ENCODE data around the gene TMEM184B. TPM values are rescaled to one million over a fixed set of nuclear protein-coding genes. Genes with fewer than 3 reads are reported as not detected.

The TMEM184B gene
- total RNA-seq, 1 experiment from 2014 or later, result 89.7 TPM

DNA sequence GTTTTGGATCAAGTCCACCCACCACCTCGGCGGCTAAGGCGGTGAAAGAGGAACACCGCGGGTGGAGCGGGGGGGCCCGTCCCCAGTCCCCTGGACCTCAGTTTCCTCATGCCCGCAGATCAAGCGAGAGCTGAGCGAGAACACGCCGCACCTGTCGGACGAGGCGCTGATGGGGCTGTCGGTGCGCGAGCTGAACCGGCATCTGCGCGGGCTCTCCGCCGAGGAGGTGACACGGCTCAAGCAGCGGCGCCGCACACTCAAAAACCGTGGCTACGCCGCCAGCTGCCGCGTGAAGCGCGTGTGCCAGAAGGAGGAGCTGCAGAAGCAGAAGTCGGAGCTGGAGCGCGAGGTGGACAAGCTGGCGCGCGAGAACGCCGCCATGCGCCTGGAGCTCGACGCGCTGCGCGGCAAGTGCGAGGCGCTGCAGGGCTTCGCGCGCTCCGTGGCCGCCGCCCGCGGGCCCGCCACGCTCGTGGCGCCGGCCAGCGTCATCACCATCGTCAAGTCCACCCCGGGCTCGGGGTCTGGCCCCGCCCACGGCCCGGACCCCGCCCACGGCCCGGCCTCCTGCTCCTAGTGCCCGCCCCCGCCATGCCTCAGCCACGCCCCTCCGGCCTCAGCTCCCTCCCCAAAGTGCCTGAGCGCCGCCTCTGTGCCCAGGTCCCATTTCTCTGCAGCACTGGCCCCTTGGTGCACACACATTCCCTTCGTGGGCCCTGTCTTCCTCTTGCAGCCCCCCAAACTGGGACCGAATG lies 58.3 kb downstream of the TMEM184B start (continued):
- TF ChIP-seq, protein P1, sequence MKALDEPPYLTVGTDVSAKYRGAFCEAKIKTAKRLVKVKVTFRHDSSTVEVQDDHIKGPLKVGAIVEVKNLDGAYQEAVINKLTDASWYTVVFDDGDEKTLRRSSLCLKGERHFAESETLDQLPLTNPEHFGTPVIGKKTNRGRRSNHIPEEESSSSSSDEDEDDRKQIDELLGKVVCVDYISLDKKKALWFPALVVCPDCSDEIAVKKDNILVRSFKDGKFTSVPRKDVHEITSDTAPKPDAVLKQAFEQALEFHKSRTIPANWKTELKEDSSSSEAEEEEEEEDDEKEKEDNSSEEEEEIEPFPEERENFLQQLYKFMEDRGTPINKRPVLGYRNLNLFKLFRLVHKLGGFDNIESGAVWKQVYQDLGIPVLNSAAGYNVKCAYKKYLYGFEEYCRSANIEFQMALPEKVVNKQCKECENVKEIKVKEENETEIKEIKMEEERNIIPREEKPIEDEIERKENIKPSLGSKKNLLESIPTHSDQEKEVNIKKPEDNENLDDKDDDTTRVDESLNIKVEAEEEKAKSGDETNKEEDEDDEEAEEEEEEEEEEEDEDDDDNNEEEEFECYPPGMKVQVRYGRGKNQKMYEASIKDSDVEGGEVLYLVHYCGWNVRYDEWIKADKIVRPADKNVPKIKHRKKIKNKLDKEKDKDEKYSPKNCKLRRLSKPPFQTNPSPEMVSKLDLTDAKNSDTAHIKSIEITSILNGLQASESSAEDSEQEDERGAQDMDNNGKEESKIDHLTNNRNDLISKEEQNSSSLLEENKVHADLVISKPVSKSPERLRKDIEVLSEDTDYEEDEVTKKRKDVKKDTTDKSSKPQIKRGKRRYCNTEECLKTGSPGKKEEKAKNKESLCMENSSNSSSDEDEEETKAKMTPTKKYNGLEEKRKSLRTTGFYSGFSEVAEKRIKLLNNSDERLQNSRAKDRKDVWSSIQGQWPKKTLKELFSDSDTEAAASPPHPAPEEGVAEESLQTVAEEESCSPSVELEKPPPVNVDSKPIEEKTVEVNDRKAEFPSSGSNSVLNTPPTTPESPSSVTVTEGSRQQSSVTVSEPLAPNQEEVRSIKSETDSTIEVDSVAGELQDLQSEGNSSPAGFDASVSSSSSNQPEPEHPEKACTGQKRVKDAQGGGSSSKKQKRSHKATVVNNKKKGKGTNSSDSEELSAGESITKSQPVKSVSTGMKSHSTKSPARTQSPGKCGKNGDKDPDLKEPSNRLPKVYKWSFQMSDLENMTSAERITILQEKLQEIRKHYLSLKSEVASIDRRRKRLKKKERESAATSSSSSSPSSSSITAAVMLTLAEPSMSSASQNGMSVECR (CRISPR knock-in tag; IDR thresholded peaks at IDR 0.05; ENCODE audit: borderline replicate concordance), result 0 out of 2 replicates have a peak, but pooled peaks have one; percentile 20
- peak; percentile 59; the same call in 1 of the 2 replicates for TF ChIP-seq FOXK1 (CRISPR knock-in tag; IDR thresholded peaks at IDR 0.05)
- peak; percentile 76; the same call in 1 of the 2 replicates for TF ChIP-seq ELF4 (CRISPR knock-in tag; IDR thresholded peaks at IDR 0.05; ENCODE audit: low read depth)
- TF ChIP-seq, protein P2, sequence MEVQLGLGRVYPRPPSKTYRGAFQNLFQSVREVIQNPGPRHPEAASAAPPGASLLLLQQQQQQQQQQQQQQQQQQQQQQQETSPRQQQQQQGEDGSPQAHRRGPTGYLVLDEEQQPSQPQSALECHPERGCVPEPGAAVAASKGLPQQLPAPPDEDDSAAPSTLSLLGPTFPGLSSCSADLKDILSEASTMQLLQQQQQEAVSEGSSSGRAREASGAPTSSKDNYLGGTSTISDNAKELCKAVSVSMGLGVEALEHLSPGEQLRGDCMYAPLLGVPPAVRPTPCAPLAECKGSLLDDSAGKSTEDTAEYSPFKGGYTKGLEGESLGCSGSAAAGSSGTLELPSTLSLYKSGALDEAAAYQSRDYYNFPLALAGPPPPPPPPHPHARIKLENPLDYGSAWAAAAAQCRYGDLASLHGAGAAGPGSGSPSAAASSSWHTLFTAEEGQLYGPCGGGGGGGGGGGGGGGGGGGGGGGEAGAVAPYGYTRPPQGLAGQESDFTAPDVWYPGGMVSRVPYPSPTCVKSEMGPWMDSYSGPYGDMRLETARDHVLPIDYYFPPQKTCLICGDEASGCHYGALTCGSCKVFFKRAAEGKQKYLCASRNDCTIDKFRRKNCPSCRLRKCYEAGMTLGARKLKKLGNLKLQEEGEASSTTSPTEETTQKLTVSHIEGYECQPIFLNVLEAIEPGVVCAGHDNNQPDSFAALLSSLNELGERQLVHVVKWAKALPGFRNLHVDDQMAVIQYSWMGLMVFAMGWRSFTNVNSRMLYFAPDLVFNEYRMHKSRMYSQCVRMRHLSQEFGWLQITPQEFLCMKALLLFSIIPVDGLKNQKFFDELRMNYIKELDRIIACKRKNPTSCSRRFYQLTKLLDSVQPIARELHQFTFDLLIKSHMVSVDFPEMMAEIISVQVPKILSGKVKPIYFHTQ (CRISPR knock-in tag; IDR thresholded peaks at IDR 0.05), result no peak
- TF ChIP-seq RORB (CRISPR knock-in tag; IDR thresholded peaks at IDR 0.05), result no peak
- TF ChIP-seq, protein P3, sequence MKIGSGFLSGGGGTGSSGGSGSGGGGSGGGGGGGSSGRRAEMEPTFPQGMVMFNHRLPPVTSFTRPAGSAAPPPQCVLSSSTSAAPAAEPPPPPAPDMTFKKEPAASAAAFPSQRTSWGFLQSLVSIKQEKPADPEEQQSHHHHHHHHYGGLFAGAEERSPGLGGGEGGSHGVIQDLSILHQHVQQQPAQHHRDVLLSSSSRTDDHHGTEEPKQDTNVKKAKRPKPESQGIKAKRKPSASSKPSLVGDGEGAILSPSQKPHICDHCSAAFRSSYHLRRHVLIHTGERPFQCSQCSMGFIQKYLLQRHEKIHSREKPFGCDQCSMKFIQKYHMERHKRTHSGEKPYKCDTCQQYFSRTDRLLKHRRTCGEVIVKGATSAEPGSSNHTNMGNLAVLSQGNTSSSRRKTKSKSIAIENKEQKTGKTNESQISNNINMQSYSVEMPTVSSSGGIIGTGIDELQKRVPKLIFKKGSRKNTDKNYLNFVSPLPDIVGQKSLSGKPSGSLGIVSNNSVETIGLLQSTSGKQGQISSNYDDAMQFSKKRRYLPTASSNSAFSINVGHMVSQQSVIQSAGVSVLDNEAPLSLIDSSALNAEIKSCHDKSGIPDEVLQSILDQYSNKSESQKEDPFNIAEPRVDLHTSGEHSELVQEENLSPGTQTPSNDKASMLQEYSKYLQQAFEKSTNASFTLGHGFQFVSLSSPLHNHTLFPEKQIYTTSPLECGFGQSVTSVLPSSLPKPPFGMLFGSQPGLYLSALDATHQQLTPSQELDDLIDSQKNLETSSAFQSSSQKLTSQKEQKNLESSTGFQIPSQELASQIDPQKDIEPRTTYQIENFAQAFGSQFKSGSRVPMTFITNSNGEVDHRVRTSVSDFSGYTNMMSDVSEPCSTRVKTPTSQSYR (CRISPR knock-in tag; IDR thresholded peaks at IDR 0.05), result peak; percentile 33; the same call in 1 of the 2 replicates
- TF ChIP-seq TCF7 (CRISPR knock-in tag; IDR thresholded peaks at IDR 0.05; ENCODE audit: low read depth), result peak; percentile 91; the same call in 1 of the 2 replicates
- TF ChIP-seq FOXP1 (CRISPR knock-in tag; IDR thresholded peaks at IDR 0.05; ENCODE audit: borderline replicate concordance), result peak; percentile 93
- peak; percentile 82; the same call in 1 of the 2 replicates for TF ChIP-seq RELA (CRISPR knock-in tag; IDR thresholded peaks at IDR 0.05; ENCODE audit: borderline replicate concordance)
- TF ChIP-seq, protein P4, sequence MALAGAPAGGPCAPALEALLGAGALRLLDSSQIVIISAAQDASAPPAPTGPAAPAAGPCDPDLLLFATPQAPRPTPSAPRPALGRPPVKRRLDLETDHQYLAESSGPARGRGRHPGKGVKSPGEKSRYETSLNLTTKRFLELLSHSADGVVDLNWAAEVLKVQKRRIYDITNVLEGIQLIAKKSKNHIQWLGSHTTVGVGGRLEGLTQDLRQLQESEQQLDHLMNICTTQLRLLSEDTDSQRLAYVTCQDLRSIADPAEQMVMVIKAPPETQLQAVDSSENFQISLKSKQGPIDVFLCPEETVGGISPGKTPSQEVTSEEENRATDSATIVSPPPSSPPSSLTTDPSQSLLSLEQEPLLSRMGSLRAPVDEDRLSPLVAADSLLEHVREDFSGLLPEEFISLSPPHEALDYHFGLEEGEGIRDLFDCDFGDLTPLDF (CRISPR knock-in tag; IDR thresholded peaks at IDR 0.05), result no peak
- TF ChIP-seq, protein P5, sequence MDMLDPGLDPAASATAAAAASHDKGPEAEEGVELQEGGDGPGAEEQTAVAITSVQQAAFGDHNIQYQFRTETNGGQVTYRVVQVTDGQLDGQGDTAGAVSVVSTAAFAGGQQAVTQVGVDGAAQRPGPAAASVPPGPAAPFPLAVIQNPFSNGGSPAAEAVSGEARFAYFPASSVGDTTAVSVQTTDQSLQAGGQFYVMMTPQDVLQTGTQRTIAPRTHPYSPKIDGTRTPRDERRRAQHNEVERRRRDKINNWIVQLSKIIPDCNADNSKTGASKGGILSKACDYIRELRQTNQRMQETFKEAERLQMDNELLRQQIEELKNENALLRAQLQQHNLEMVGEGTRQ (CRISPR knock-in tag; IDR thresholded peaks at IDR 0.05), result no peak
- TF ChIP-seq ZNF121 (CRISPR knock-in tag; IDR thresholded peaks at IDR 0.05), result no peak; the same call in 1 of the 2 replicates
- TF ChIP-seq ERG (CRISPR knock-in tag; IDR thresholded peaks at IDR 0.05), result no peak
- peak; percentile 24; the same call in 1 of the 2 replicates for TF ChIP-seq ESRRA (CRISPR knock-in tag; IDR thresholded peaks at IDR 0.05; ENCODE audit: borderline replicate concordance)
- TF ChIP-seq ZNF138 (CRISPR knock-in tag; conservative IDR thresholded peaks at IDR 0.05), result peak; percentile 74; the same call in 1 of the 2 replicates
- TF ChIP-seq ZNF219 (CRISPR knock-in tag; IDR thresholded peaks at IDR 0.05; ENCODE audit: borderline replicate concordance), result peak; percentile 9; the same call in 1 of the 2 replicates
- TF ChIP-seq, protein P6, sequence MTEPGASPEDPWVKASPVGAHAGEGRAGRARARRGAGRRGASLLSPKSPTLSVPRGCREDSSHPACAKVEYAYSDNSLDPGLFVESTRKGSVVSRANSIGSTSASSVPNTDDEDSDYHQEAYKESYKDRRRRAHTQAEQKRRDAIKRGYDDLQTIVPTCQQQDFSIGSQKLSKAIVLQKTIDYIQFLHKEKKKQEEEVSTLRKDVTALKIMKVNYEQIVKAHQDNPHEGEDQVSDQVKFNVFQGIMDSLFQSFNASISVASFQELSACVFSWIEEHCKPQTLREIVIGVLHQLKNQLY (CRISPR knock-in tag; IDR thresholded peaks at IDR 0.05), result no peak
- no peak for TF ChIP-seq ZNF416 (CRISPR knock-in tag; IDR thresholded peaks at IDR 0.05)
- TF ChIP-seq HMGA2 (CRISPR knock-in tag; IDR thresholded peaks at IDR 0.05), result no peak
- TF ChIP-seq ZNF671 (CRISPR knock-in tag; IDR thresholded peaks at IDR 0.05), result no peak; the same call in 1 of the 2 replicates
- 0 out of 2 replicates have a peak, but pooled peaks have one; percentile 41 for TF ChIP-seq ATF3 (CRISPR knock-in tag; conservative IDR thresholded peaks at IDR 0.05)
- no peak for TF ChIP-seq CREM (CRISPR knock-in tag; IDR thresholded peaks at IDR 0.05)
- no peak for TF ChIP-seq KAT7 (CRISPR knock-in tag; IDR thresholded peaks at IDR 0.05; ENCODE audit: borderline replicate concordance)
- TF ChIP-seq CREB1 (CRISPR knock-in tag; IDR thresholded peaks at IDR 0.05), result no peak

Measured in WTC11 (cell line).